Ovary (tissue), 3 donors: Measurements from ENCODE around the gene CACNA2D3.

ENCODE experiments used
- CTCF ChIP-seq, 3 donors: fragments of 450-650 bp in 2 of 3; fragments of 200-600 bp in 1 of 3; IDR thresholded peaks; one replicate each; pipeline versions ENCODE4 v1.5.1 to v1.8.0; 2016 to 2022; ENCODE audit warnings: antibody characterized with exemption in 3 of 3, mild to moderate bottlenecking in 1 of 3
- POLR2A ChIP-seq: fragments of 450-650 bp; IDR thresholded peaks from one replicate; pipeline ENCODE4 v1.6.1; 2017; ENCODE audit warnings: antibody characterized with exemption, mild to moderate bottlenecking, moderate library complexity
- donor health status: DM: no; HTN: no; CAD: no.

GRCh38 chr3:54827056-54827687 lies 704.8 kb downstream of the CACNA2D3 start:
- no peak for TF ChIP-seq CTCF (IDR thresholded peaks at IDR 0.05)
- TF ChIP-seq POLR2A = no peak
